ENCODE measurements around the gene CTNND2. TPM values are rescaled to one million over a fixed set of nuclear protein-coding genes. Genes with fewer than 3 reads are reported as not detected.

Gene CTNND2
- total RNA-seq, 1 donor from 2014 or later: 6.9 TPM

DNA sequence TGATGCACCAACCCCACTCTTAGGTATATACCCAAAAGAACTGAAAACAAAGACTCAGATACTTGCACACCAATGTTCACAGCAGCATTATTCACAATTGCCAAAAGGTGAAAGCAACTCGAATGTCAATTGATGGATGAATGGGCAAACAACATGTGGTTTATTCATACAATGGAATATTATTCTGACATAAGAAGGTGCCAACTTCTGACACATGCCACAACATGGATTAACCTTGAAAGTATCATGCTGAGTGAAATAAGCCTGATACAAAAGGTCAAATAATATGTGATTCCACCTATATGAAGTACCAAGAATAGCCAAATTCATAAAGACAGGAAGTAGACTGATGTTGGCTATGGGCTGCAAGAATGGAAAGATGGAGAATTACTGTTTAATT lies 35.0 kb downstream of the CTNND2 start:
- DNase-seq (no peak), ATAC-seq (no peak)

DNA sequence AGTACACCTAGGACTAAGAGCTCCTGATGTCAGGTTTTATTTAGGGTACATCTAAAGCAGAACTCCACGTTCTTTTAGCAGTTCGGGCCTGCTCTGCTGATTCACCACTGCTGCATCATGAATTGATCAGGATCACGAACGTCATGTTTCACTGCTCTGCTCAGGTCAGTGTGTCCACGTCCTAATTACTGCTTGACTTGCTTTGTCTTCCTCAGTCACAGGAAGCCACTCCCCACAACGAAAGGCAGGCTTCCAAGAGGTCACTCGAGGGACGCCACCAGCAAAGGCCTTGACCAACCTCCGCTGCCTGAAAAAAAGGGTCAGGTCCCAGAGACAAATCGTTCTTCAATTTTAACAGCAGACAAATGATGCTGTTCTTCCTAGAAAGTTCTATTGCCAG lies 40.3 kb downstream of the CTNND2 start:
- intact Hi-C loops (cut with DNase I): no loop called here
- H3K27ac ChIP-seq: no peak overlapping the region
- ATAC-seq (no peak), DNase-seq (no peak)
- no peaks in the 10 kb centered on the region for H3K36me3 ChIP-seq
- H3K9me3 ChIP-seq: no peaks in the 10 kb centered on the region
- TF ChIP-seq, protein P1, sequence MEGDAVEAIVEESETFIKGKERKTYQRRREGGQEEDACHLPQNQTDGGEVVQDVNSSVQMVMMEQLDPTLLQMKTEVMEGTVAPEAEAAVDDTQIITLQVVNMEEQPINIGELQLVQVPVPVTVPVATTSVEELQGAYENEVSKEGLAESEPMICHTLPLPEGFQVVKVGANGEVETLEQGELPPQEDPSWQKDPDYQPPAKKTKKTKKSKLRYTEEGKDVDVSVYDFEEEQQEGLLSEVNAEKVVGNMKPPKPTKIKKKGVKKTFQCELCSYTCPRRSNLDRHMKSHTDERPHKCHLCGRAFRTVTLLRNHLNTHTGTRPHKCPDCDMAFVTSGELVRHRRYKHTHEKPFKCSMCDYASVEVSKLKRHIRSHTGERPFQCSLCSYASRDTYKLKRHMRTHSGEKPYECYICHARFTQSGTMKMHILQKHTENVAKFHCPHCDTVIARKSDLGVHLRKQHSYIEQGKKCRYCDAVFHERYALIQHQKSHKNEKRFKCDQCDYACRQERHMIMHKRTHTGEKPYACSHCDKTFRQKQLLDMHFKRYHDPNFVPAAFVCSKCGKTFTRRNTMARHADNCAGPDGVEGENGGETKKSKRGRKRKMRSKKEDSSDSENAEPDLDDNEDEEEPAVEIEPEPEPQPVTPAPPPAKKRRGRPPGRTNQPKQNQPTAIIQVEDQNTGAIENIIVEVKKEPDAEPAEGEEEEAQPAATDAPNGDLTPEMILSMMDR (IDR thresholded peaks at IDR 0.05): no peak
- H3K27me3 ChIP-seq: no peaks in the 10 kb centered on the region
- no peaks in the 10 kb centered on the region for H3K4me1 ChIP-seq
- no peak overlapping the region for H3K4me3 ChIP-seq

More for the DNA sequence above, 35.0 kb downstream of the CTNND2 start:
- Histone ChIP-seq H3K9me3 (no peaks in the 10 kb centered on the region), H3K36me3 (no peaks in the 10 kb centered on the region), H3K27me3 (no peaks in the 10 kb centered on the region), H3K4me3 (no peak overlapping the region), H3K4me1 (no peaks in the 10 kb centered on the region), H3K27ac (no peak overlapping the region)
- intact Hi-C loops (cut with DNase I): no loop called here
- TF ChIP-seq, protein P1 (IDR thresholded peaks at IDR 0.05): no peak

DNA sequence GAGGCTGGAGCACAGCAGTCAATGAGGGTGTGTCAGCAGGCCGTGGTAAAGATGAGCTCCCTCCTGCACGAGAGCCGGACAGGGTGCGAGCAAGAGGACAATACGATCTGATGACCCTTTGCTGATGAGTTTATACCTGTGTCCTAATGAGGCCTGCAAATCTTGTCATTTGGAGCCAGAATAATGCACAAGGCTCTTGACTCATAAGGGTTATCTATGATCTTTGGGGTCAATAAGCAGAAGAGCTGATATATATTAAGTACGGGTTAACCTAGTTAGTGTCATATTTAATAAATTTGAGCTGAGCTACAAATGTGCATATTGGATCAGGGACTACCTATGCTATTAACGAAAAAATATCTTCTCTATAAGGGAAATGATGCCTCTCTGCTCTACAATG lies 46.9 kb downstream of the CTNND2 start:
- DNase-seq (no peak), ATAC-seq (no peak)
- H3K27me3 ChIP-seq: no peaks in the 10 kb centered on the region
- H3K4me3 ChIP-seq: no peak overlapping the region
- H3K9me3 ChIP-seq: no peaks in the 10 kb centered on the region
- H3K27ac ChIP-seq: no peak overlapping the region
- H3K4me1 ChIP-seq: no peaks in the 10 kb centered on the region
- intact Hi-C loops (cut with DNase I): no loop called here
- TF ChIP-seq, protein P1 (IDR thresholded peaks at IDR 0.05): no peak
- no peaks in the 10 kb centered on the region for H3K36me3 ChIP-seq

DNA sequence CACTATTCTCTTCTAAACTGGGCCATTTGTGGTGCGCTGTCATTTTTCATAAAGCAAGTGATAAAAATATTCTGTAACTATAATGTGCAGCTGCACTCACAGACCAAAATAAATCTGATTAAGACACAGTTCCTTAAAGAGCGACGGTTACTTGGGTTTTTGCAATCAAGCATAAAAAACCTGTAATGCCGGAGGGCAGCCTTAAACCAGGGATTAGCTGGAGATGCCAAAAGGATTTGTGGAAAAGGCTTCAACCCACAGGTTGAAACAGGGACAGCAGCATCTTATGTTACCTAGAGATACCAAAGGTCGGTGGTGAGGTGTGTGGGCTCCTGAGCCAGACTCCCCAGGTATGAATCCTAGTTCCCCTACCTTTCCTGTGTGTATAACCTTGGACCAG lies 49.3 kb downstream of the CTNND2 start:
- DNase-seq (no peak), ATAC-seq (no peak)
- no peaks in the 10 kb centered on the region for H3K27me3 ChIP-seq
- intact Hi-C loops (cut with DNase I): no loop called here
- H3K27ac ChIP-seq: no peak overlapping the region
- no peaks in the 10 kb centered on the region for H3K9me3 ChIP-seq
- no peaks in the 10 kb centered on the region for H3K4me1 ChIP-seq
- TF ChIP-seq, protein P1 (IDR thresholded peaks at IDR 0.05): no peak
- H3K4me3 ChIP-seq: no peak overlapping the region
- no peaks in the 10 kb centered on the region for H3K36me3 ChIP-seq

DNA sequence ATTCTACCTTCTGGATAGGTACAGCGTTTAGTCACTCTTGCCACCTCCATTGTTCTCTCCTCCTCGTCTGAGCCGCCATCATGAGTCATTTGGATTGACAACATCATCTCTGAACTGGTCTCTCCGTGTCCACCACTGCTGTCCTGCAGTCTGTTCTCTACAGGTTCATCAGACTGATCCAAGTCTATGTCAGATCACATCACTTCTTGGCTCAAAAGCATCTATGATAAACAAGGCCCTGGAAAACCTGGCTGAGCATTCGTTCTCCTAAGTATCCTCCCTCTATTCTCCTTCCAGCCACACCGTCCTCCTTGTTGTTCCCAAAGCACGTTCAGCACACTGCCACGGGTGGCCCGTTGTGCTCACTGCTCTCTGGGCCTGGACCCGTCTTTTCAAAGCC lies 50.5 kb downstream of the CTNND2 start:
- Histone ChIP-seq H3K4me1 (no peaks in the 10 kb centered on the region), H3K9me3 (no peaks in the 10 kb centered on the region), H3K4me3 (no peak overlapping the region), H3K27me3 (no peaks in the 10 kb centered on the region), H3K27ac (no peak overlapping the region), H3K36me3 (no peaks in the 10 kb centered on the region)
- DNase-seq: no peak
- peak; percentile 8 for ATAC-seq
- intact Hi-C loops (cut with DNase I): no loop called here
- TF ChIP-seq, protein P1 (IDR thresholded peaks at IDR 0.05): no peak

DNA sequence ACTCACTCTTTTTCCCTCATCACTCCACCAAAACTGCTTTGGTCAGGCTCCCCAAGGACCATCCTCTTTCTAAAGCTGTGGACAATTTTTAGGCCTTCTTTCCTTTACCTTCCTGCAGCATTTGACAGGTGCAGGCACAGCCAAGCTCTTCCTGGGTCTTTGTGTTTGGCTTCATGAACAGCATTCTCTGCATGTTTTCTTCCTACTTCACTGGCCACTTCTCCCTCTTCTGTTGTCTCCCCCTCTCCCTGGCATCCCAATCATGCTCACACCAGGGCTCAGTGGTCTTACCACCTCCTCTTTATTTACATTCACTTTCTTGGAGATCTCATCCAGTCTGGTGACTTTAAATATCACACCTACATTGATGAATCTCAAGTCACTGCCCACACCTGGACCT lies 51.1 kb downstream of the CTNND2 start:
- peak; percentile 60 for ATAC-seq
- no peaks in the 10 kb centered on the region for H3K4me1 ChIP-seq
- no peak overlapping the region for H3K27ac ChIP-seq
- intact Hi-C loops (cut with DNase I): no loop called here
- TF ChIP-seq, protein P1 (IDR thresholded peaks at IDR 0.05): no peak
- no peak overlapping the region for H3K4me3 ChIP-seq
- no peaks in the 10 kb centered on the region for H3K9me3 ChIP-seq
- no peak for DNase-seq
- no peaks in the 10 kb centered on the region for H3K36me3 ChIP-seq
- H3K27me3 ChIP-seq: no peaks in the 10 kb centered on the region
